Parathyroid adenoma (tissue), 2 donors: ENCODE measurements around the gene TSHZ2.

ENCODE experiments used
- H2AFZ ChIP-seq: fragments of 300-600 bp; sonication (generic); one replicate; pipeline ENCODE4 v1.7.0; 2017; ENCODE audit warnings: antibody characterized with exemption, mild to moderate bottlenecking
- H3K27ac ChIP-seq: fragments of 300-600 bp; sonication (generic); one replicate; pipeline ENCODE4 v1.7.0; 2017
- H3K27me3 ChIP-seq: fragments of 300-600 bp; sonication (generic); one replicate; pipeline ENCODE4 v1.7.0; 2017; ENCODE audit warnings: low read length; ENCODE audit not compliant: control insufficient read depth, insufficient read depth
- H3K36me3 ChIP-seq: fragments of 300-600 bp; sonication (generic); one replicate; pipeline ENCODE4 v1.7.0; 2017; ENCODE audit warnings: low read length; ENCODE audit not compliant: control insufficient read depth, insufficient read depth
- H3K4me1 ChIP-seq: fragments of 300-600 bp; sonication (generic); one replicate; pipeline ENCODE4 v1.7.0; 2017; ENCODE audit warnings: control low read depth
- H3K4me2 ChIP-seq: fragments of 300-600 bp; sonication (generic); one replicate; pipeline ENCODE4 v1.7.0; 2017; ENCODE audit warnings: low read length
- H3K4me3 ChIP-seq: fragments of 300-600 bp; sonication (generic); one replicate; pipeline ENCODE4 v1.7.0; 2017; ENCODE audit warnings: low read depth, low read length
- H3K79me2 ChIP-seq: fragments of 300-600 bp; sonication (generic); one replicate; pipeline ENCODE4 v1.7.0; 2017; ENCODE audit warnings: control low read depth
- H3K9ac ChIP-seq: fragments of 300-600 bp; sonication (generic); one replicate; pipeline ENCODE4 v1.7.0; 2017; ENCODE audit warnings: mild to moderate bottlenecking
- H3K9me3 ChIP-seq: fragments of 300-600 bp; sonication (generic); one replicate; pipeline ENCODE4 v1.7.0; 2017; ENCODE audit warnings: low read length; ENCODE audit not compliant: control insufficient read depth
- TF ChIP-seq, protein P1 (sequence below): fragments of 300-600 bp; sonication (generic); IDR thresholded peaks from one replicate; pipeline ENCODE4 v1.7.0; 2017; ENCODE audit warnings: antibody characterized with exemption, mild to moderate bottlenecking
- donor health status: primary hyperparathyroidism.

TSHZ2 gene

DNA sequence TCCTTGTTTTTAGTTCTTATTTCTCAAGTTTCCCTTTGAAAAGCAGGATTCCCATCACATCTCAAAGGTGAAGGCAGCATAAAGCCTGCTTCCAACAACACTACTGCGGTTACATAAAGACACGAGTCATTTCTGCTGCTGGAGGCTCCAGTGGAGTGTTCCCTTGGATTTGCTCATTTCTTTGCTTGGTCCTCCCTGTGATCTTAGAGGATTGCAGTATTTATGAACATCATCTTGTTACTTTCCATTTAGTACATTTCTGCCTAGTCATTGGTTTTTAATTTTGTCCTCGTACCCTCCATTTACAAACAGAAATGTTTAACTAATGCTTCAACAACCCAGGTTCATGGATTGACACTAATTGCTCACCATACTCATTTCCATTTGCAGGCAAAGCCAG is 322.6 kb downstream of the TSHZ2 start:
- H2AFZ ChIP-seq: no peak overlapping the region
- no peaks in the 10 kb centered on the region for H3K79me2 ChIP-seq
- TF ChIP-seq, protein P1, sequence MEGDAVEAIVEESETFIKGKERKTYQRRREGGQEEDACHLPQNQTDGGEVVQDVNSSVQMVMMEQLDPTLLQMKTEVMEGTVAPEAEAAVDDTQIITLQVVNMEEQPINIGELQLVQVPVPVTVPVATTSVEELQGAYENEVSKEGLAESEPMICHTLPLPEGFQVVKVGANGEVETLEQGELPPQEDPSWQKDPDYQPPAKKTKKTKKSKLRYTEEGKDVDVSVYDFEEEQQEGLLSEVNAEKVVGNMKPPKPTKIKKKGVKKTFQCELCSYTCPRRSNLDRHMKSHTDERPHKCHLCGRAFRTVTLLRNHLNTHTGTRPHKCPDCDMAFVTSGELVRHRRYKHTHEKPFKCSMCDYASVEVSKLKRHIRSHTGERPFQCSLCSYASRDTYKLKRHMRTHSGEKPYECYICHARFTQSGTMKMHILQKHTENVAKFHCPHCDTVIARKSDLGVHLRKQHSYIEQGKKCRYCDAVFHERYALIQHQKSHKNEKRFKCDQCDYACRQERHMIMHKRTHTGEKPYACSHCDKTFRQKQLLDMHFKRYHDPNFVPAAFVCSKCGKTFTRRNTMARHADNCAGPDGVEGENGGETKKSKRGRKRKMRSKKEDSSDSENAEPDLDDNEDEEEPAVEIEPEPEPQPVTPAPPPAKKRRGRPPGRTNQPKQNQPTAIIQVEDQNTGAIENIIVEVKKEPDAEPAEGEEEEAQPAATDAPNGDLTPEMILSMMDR: no peak
- no peak overlapping the region for H3K27ac ChIP-seq
- no peaks in the 10 kb centered on the region for H3K9me3 ChIP-seq
- H3K27me3 ChIP-seq: no peaks in the 10 kb centered on the region
- no peaks in the 10 kb centered on the region for H3K4me1 ChIP-seq
- H3K4me3 ChIP-seq: no peak overlapping the region
- H3K4me2 ChIP-seq: no peak overlapping the region
- H3K36me3 ChIP-seq: no peaks in the 10 kb centered on the region
- no peak overlapping the region for H3K9ac ChIP-seq

DNA sequence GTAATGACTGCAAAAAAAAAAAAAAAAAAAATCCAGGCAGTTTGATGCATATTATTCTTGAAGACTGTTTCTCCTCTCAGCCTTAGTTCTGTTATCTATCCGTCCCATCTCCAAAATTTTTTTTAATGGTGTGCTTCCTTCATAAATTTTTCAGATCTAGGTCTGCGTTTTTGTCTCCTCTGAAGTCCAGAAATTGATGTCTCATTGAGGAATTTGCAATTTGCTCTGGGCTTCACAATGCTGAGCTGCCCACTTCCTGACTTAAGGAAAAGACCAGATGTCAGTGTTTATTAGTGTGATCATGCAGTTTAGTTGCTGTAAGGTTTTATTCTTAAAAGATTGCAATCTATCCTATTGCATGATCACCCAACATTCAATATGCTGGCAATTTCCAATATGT is 323.9 kb downstream of the TSHZ2 start:
- Histone ChIP-seq H3K27ac (no peak overlapping the region), H3K4me3 (no peak overlapping the region), H3K9ac (no peak overlapping the region), H3K79me2 (no peaks in the 10 kb centered on the region), H3K27me3 (no peaks in the 10 kb centered on the region), H3K4me2 (no peak overlapping the region), H3K9me3 (no peaks in the 10 kb centered on the region), H2AFZ (no peak overlapping the region), H3K4me1 (no peaks in the 10 kb centered on the region), H3K36me3 (no peaks in the 10 kb centered on the region)
- TF ChIP-seq, protein P1: no peak

GRCh38 chr20:53296451-53297153 is 324.4 kb downstream of the TSHZ2 start:
- TF ChIP-seq, protein P1: no peak

DNA sequence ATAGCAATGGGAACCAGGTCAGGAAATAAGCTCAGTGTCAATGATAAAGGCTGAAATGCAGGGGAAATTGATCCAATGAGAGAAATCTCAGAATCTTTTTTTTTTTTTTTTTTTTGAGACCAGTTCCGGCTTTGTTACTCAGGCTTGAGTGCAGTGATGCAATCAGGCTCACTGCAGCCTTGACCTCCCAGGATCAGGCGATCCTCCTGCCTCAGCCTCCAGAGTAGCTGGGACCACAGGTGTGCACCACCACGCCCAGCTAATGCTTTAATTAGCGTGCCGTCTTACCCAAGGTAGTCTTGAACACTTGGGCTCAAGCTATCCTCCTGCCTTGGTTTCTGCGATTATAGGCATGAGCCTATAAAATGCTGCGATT is 325.0 kb downstream of the TSHZ2 start:
- H3K27me3 ChIP-seq: no peaks in the 10 kb centered on the region
- H3K9me3 ChIP-seq: no peaks in the 10 kb centered on the region
- H3K27ac ChIP-seq: no peak overlapping the region
- TF ChIP-seq, protein P1: no peak
- no peak overlapping the region for H3K9ac ChIP-seq
- H2AFZ ChIP-seq: no peak overlapping the region
- H3K4me1 ChIP-seq: no peaks in the 10 kb centered on the region
- H3K4me3 ChIP-seq: no peak overlapping the region
- no peak overlapping the region for H3K4me2 ChIP-seq
- H3K36me3 ChIP-seq: no peaks in the 10 kb centered on the region
- H3K79me2 ChIP-seq: no peaks in the 10 kb centered on the region

More at GRCh38 chr20:53296451-53297153, 324.4 kb downstream of the TSHZ2 start:
- Histone ChIP-seq H3K36me3 (no peaks in the 10 kb centered on the region), H3K79me2 (no peaks in the 10 kb centered on the region), H3K4me3 (no peak overlapping the region), H2AFZ (no peak overlapping the region), H3K9ac (no peak overlapping the region), H3K27me3 (no peaks in the 10 kb centered on the region), H3K9me3 (no peaks in the 10 kb centered on the region), H3K4me2 (no peak overlapping the region), H3K27ac (no peak overlapping the region), H3K4me1 (no peaks in the 10 kb centered on the region)

GRCh38 chr20:53298260-53298659 is 326.1 kb downstream of the TSHZ2 start:
- Histone ChIP-seq H3K4me3 (no peak overlapping the region), H3K27ac (no peak overlapping the region), H3K79me2 (no peaks in the 10 kb centered on the region), H3K27me3 (no peaks in the 10 kb centered on the region), H2AFZ (no peak overlapping the region), H3K9ac (no peak overlapping the region), H3K9me3 (no peaks in the 10 kb centered on the region), H3K4me2 (no peak overlapping the region), H3K36me3 (no peaks in the 10 kb centered on the region), H3K4me1 (no peaks in the 10 kb centered on the region)
- TF ChIP-seq, protein P1: no peak
